ENCODE measurements around the gene CCDC33. TPM values are rescaled to one million over a fixed set of nuclear protein-coding genes. Genes with fewer than 3 reads are reported as not detected.
"Not testable (repeated sequence)": the region's sequence is repeated elsewhere in the genome, so short reads cannot be mapped to it uniquely, and the experiment has no call there.

Gene CCDC33
- total RNA-seq, 1 experiment from 2014 or later = not detected

DNA sequence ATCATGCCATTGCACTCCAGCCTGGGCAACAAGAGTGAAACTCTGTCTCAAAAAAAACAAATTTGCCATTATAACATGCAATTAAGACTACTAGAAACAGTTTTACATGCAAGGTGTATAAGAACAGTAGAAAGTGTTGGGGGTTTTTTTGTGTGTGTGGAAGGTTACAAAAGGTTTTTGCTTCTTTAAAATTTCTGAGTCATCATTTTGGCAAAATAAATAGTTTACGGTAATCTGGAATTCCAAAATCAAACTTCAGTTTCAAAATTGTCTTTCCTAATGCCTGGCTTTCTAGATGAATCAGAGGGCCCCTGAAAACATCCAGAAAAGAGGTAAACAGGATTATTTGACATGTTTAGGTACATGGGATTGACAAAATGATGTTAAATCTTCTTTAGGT is 124.7 kb downstream of the CCDC33 start:
- ATAC-seq; H3K27me3 ChIP-seq (ENCODE audit: control insufficient read depth, insufficient read depth, low read length); H3K9me3 ChIP-seq (ENCODE audit: control insufficient read depth, insufficient read depth, low read depth, low read length); DNase-seq (ENCODE audit: low read depth, low spot score); H3K36me3 ChIP-seq (ENCODE audit: control insufficient read depth, insufficient read depth, low read length); H3K4me3 ChIP-seq (ENCODE audit: low read depth in 2 of 2, low read length in 2 of 2); H3K27ac ChIP-seq (ENCODE audit: low read length); H3K4me1 ChIP-seq (ENCODE audit: control insufficient read depth, insufficient read depth, low read length); CTCF ChIA-PET; BruUV-seq (replicated peaks); POLR2A ChIA-PET; intact Hi-C loops (cut with micrococcal nuclease; ENCODE audit: unreplicated experiment); in situ Hi-C loops (cut with HindIII; ENCODE audit: low pct_unique_long_range_greater_than_20kb, low sequenced_read_pairs): not testable (repeated sequence)

GRCh38 chr15:74362482-74362881 is 126.4 kb downstream of the CCDC33 start:
- in situ Hi-C loops (cut with HindIII; ENCODE audit: low pct_unique_long_range_greater_than_20kb, low sequenced_read_pairs) = no loop called here

More at GRCh38 chr15:74362482-74362881, 126.4 kb downstream of the CCDC33 start:
- POLR2A ChIA-PET = no interaction called here
- no peak for TF ChIP-seq TCF7L2 (IDR thresholded peaks at IDR 0.05; ENCODE audit: low read depth, low read length)
- TF ChIP-seq SIN3A (IDR thresholded peaks at IDR 0.05; ENCODE audit: borderline replicate concordance, insufficient read depth, low read depth, low read length) = no peak
- TF ChIP-seq REST (IDR thresholded peaks at IDR 0.05; ENCODE audit: insufficient read depth in 1 of 2, low read depth in 2 of 2, low read length in 1 of 2) = no peak
- TF ChIP-seq, protein P1, sequence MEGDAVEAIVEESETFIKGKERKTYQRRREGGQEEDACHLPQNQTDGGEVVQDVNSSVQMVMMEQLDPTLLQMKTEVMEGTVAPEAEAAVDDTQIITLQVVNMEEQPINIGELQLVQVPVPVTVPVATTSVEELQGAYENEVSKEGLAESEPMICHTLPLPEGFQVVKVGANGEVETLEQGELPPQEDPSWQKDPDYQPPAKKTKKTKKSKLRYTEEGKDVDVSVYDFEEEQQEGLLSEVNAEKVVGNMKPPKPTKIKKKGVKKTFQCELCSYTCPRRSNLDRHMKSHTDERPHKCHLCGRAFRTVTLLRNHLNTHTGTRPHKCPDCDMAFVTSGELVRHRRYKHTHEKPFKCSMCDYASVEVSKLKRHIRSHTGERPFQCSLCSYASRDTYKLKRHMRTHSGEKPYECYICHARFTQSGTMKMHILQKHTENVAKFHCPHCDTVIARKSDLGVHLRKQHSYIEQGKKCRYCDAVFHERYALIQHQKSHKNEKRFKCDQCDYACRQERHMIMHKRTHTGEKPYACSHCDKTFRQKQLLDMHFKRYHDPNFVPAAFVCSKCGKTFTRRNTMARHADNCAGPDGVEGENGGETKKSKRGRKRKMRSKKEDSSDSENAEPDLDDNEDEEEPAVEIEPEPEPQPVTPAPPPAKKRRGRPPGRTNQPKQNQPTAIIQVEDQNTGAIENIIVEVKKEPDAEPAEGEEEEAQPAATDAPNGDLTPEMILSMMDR (IDR thresholded peaks at IDR 0.05) = no peak
- no peak for TF ChIP-seq POLR2AphosphoS5 (IDR thresholded peaks at IDR 0.05; ENCODE audit: low read depth, low read length)
- intact Hi-C loops (cut with micrococcal nuclease; ENCODE audit: unreplicated experiment) = no loop called here
- no peaks in the 10 kb centered on the region for H3K36me3 ChIP-seq (ENCODE audit: control insufficient read depth, insufficient read depth, low read length)
- DNase-seq (ENCODE audit: low read depth, low spot score) = no peak
- no TSS peak for BruUV-seq (replicated peaks)
- no peaks in the 10 kb centered on the region for H3K27me3 ChIP-seq (ENCODE audit: control insufficient read depth, insufficient read depth, low read length)
- H3K4me3 ChIP-seq (ENCODE audit: low read depth in 2 of 2, low read length in 2 of 2) = no peak overlapping the region
- H3K9me3 ChIP-seq (ENCODE audit: control insufficient read depth, insufficient read depth, low read depth, low read length) = no peaks in the 10 kb centered on the region
- CTCF ChIA-PET = interaction anchor here (0.5 kb wide), 1 partner anchor 397 kb away, joined by 3 read pairs; no protein-coding TSS in a partner anchor
- no peak overlapping the region for H3K27ac ChIP-seq (ENCODE audit: low read length)
- no peak for ATAC-seq
- H3K4me1 ChIP-seq (ENCODE audit: control insufficient read depth, insufficient read depth, low read length) = peaks cover 3% of the 10 kb centered on the region; the same call in 1 of the 2 replicates

Measured in Panc1 (cell line).